Esophagus mucosa (tissue), 1 donor: ENCODE data around the gene ARHGAP42. TPM values are rescaled to one million over a fixed set of nuclear protein-coding genes. Genes with fewer than 3 reads are reported as not detected.

Source experiments
- ATAC-seq: fragments of 200-7000 bp; cut with Tn5 transposase; one replicate; pipeline ENCODE4 v1.9.1; 2020
- total RNA-seq: library from RNA; stranded (reverse); gene quantifications from one replicate; pipeline ENCODE4 v1.2.4, GENCODE V29; 2023
- donor health status: DM: yes; HTN: yes; CAD: no.

Gene ARHGAP42
- total RNA-seq, 1 donor from 2014 or later: 4.0 TPM

- ATAC-seq: peak; percentile 20
These were observed 82.1 kb downstream of the ARHGAP42 start for GRCh38 chr11:100769165-100769564.

GRCh38 chr11:100769617-100770016, 82.5 kb downstream of the ARHGAP42 start:
- no peak for ATAC-seq

- ATAC-seq: no peak
These were observed 87.0 kb downstream of the ARHGAP42 start for GRCh38 chr11:100774132-100774531.

GRCh38 chr11:100774859-100775258, 87.8 kb downstream of the ARHGAP42 start:
- ATAC-seq: no peak

GRCh38 chr11:100776212-100776896, 89.3 kb downstream of the ARHGAP42 start:
- peak; percentile 91 for ATAC-seq

- ATAC-seq: no peak
These were observed 90.0 kb downstream of the ARHGAP42 start for GRCh38 chr11:100777103-100777502.

- no peak for ATAC-seq
These were observed 90.6 kb downstream of the ARHGAP42 start for GRCh38 chr11:100777736-100778135.

GRCh38 chr11:100778166-100778785, 91.2 kb downstream of the ARHGAP42 start:
- ATAC-seq: no peak

- peak; percentile 73 for ATAC-seq
These were observed 93.4 kb downstream of the ARHGAP42 start for GRCh38 chr11:100780470-100780869.

- ATAC-seq: no peak
These were observed 98.3 kb downstream of the ARHGAP42 start for GRCh38 chr11:100785148-100785983.

GRCh38 chr11:100788561-100789295, 101.6 kb downstream of the ARHGAP42 start:
- no peak for ATAC-seq

GRCh38 chr11:100789500-100789899, 102.4 kb downstream of the ARHGAP42 start:
- ATAC-seq: peak; percentile 92

GRCh38 chr11:100790073-100790472, 103.0 kb downstream of the ARHGAP42 start:
- ATAC-seq: peak; percentile 26

- no peak for ATAC-seq
These were observed 104.0 kb downstream of the ARHGAP42 start for GRCh38 chr11:100791103-100791502.

- no peak for ATAC-seq
These were observed 104.8 kb downstream of the ARHGAP42 start for GRCh38 chr11:100791860-100792259.

GRCh38 chr11:100793525-100793924, 106.4 kb downstream of the ARHGAP42 start:
- ATAC-seq: no peak

GRCh38 chr11:100794446-100794845, 107.4 kb downstream of the ARHGAP42 start:
- ATAC-seq: no peak

- no peak for ATAC-seq
These were observed 112.4 kb downstream of the ARHGAP42 start for GRCh38 chr11:100799445-100799844.

GRCh38 chr11:100800202-100800601, 113.1 kb downstream of the ARHGAP42 start:
- no peak for ATAC-seq

- ATAC-seq: no peak
These were observed 114.3 kb downstream of the ARHGAP42 start for GRCh38 chr11:100801225-100801999.

GRCh38 chr11:100805506-100806199, 118.6 kb downstream of the ARHGAP42 start:
- no peak for ATAC-seq
